Measurements from ENCODE around the gene LIMK1. TPM values are rescaled to one million over a fixed set of nuclear protein-coding genes. Genes with fewer than 3 reads are reported as not detected.

The LIMK1 gene
- total and polyA plus RNA-seq, 4 donors = 0.63 to 4.1 (median 3.4) TPM

DNA sequence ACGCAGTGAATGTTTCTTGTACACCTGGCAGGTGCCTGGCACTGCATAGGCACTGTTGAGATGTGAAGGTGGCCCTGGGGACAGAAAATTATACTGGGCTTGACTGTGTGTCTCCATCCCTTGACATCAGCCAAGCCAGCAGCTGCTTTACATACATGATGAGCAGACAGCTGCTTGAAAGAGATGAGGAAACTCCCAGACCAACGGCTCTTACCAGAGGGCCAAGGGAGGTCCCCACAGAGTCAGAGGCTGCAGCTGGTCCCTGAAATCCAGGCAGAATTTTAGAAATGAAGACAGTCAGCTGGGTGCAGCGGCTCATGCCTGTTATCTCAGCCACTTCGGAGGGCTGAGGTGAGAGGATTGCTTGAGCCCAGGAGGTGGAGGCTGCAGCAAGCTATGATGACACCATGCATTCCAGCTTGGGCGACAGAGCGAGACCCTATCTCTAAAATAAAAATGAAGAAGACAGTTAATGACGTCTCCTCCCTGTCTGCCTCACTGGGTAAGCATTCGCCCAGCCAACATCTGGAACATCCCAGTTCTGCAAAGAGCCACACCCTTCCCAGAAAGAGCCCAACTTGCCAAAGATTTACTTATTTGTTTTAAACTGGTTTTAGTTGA is 17.6 kb downstream of the LIMK1 start:
- H3K9me3 ChIP-seq (ENCODE audit: control insufficient read depth in 4 of 4, low read length in 3 of 4) = no peaks in the 10 kb centered on the region
- no peak for DNase-seq (ENCODE audit: low spot score)
- TF ChIP-seq, protein P1, sequence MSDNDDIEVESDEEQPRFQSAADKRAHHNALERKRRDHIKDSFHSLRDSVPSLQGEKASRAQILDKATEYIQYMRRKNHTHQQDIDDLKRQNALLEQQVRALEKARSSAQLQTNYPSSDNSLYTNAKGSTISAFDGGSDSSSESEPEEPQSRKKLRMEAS (IDR thresholded peaks at IDR 0.05) = no peak
- TF ChIP-seq, protein P2, sequence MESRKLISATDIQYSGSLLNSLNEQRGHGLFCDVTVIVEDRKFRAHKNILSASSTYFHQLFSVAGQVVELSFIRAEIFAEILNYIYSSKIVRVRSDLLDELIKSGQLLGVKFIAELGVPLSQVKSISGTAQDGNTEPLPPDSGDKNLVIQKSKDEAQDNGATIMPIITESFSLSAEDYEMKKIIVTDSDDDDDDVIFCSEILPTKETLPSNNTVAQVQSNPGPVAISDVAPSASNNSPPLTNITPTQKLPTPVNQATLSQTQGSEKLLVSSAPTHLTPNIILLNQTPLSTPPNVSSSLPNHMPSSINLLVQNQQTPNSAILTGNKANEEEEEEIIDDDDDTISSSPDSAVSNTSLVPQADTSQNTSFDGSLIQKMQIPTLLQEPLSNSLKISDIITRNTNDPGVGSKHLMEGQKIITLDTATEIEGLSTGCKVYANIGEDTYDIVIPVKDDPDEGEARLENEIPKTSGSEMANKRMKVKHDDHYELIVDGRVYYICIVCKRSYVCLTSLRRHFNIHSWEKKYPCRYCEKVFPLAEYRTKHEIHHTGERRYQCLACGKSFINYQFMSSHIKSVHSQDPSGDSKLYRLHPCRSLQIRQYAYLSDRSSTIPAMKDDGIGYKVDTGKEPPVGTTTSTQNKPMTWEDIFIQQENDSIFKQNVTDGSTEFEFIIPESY (IDR thresholded peaks at IDR 0.05) = no peak
- TF ChIP-seq JUND (IDR thresholded peaks at IDR 0.05) = no peak
- no peak for TF ChIP-seq EGR1 (IDR thresholded peaks at IDR 0.05; ENCODE audit: low read depth in 2 of 2)
- no peak for TF ChIP-seq SP1 (IDR thresholded peaks at IDR 0.05)
- TF ChIP-seq, protein P3, sequence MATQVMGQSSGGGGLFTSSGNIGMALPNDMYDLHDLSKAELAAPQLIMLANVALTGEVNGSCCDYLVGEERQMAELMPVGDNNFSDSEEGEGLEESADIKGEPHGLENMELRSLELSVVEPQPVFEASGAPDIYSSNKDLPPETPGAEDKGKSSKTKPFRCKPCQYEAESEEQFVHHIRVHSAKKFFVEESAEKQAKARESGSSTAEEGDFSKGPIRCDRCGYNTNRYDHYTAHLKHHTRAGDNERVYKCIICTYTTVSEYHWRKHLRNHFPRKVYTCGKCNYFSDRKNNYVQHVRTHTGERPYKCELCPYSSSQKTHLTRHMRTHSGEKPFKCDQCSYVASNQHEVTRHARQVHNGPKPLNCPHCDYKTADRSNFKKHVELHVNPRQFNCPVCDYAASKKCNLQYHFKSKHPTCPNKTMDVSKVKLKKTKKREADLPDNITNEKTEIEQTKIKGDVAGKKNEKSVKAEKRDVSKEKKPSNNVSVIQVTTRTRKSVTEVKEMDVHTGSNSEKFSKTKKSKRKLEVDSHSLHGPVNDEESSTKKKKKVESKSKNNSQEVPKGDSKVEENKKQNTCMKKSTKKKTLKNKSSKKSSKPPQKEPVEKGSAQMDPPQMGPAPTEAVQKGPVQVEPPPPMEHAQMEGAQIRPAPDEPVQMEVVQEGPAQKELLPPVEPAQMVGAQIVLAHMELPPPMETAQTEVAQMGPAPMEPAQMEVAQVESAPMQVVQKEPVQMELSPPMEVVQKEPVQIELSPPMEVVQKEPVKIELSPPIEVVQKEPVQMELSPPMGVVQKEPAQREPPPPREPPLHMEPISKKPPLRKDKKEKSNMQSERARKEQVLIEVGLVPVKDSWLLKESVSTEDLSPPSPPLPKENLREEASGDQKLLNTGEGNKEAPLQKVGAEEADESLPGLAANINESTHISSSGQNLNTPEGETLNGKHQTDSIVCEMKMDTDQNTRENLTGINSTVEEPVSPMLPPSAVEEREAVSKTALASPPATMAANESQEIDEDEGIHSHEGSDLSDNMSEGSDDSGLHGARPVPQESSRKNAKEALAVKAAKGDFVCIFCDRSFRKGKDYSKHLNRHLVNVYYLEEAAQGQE (IDR thresholded peaks at IDR 0.05) = no peak
- no peak overlapping the region for H3K27ac ChIP-seq (ENCODE audit: low read depth in 1 of 2, low read length in 2 of 2)
- H3K27me3 ChIP-seq (ENCODE audit: control insufficient read depth in 4 of 4, insufficient read depth in 4 of 4, low read length in 3 of 4) = no peaks in the 10 kb centered on the region
- no peaks in the 10 kb centered on the region for H3K4me1 ChIP-seq (ENCODE audit: control insufficient read depth in 4 of 4, insufficient read depth in 4 of 4, low read length in 3 of 4)
- H3K36me3 ChIP-seq (ENCODE audit: control insufficient read depth in 4 of 4, insufficient read depth in 3 of 4, low read depth in 1 of 4, low read length in 3 of 4) = peaks cover 0 to 2% (median under 1%) of the 10 kb centered on the region in 4 donors
- WGBS = 90% methylated on average over 8 of the region's 8 CpGs
- no peak overlapping the region for H3K4me3 ChIP-seq (ENCODE audit: low read depth in 1 of 3, low read length in 3 of 3)
- H3K9ac ChIP-seq (ENCODE audit: low read depth in 1 of 2, low read length in 2 of 2) = no peak overlapping the region

DNA sequence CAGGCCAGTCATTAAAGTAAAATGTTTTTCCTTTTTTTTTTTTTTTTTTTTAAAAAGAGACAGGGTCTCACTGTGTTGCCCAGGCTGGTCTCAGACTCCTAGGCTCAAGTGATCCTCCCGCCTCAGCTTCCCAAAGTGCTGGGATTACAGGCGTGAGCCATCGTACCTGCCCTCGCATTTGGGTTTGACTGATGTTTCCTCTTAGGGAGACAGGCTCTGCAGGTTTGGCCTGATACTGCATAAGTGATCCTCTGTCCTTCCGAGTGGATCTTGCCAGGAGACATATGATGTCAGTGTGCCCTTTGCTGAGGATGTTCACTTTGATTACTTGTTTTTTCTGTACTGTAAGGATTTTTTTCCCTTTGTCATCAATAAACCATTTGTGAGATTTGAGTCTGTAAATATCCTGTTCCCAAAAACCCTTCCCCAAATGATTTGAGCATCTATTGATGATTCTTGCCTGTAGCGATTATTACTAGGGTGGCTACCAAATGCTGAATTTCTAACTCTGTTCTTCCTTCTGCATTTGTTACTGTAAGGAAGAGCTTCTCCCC is 19.7 kb downstream of the LIMK1 start:
- TF ChIP-seq, protein P2 (IDR thresholded peaks at IDR 0.05) = no peak
- no peak for TF ChIP-seq SP1 (IDR thresholded peaks at IDR 0.05)
- no peak for TF ChIP-seq RXRA (IDR thresholded peaks at IDR 0.05)
- no peak for TF ChIP-seq YY1 (IDR thresholded peaks at IDR 0.05)
- TF ChIP-seq FOXA1 (IDR thresholded peaks at IDR 0.05) = no peak
- TF ChIP-seq, protein P3 (IDR thresholded peaks at IDR 0.05) = no peak
- TF ChIP-seq, protein P1 (IDR thresholded peaks at IDR 0.05) = no peak
- TF ChIP-seq GABPA (IDR thresholded peaks at IDR 0.05 in 1 of 2, conservative IDR thresholded peaks at IDR 0.05 in 1 of 2) = no peak
- TF ChIP-seq, protein P4, sequence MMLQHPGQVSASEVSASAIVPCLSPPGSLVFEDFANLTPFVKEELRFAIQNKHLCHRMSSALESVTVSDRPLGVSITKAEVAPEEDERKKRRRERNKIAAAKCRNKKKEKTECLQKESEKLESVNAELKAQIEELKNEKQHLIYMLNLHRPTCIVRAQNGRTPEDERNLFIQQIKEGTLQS (IDR thresholded peaks at IDR 0.05) = no peak
- TF ChIP-seq EGR1 (IDR thresholded peaks at IDR 0.05; ENCODE audit: low read depth in 2 of 2) = no peak
- TF ChIP-seq JUND (IDR thresholded peaks at IDR 0.05) = no peak
- TF ChIP-seq HNF4G (IDR thresholded peaks at IDR 0.05) = no peak
- TF ChIP-seq, protein P5, sequence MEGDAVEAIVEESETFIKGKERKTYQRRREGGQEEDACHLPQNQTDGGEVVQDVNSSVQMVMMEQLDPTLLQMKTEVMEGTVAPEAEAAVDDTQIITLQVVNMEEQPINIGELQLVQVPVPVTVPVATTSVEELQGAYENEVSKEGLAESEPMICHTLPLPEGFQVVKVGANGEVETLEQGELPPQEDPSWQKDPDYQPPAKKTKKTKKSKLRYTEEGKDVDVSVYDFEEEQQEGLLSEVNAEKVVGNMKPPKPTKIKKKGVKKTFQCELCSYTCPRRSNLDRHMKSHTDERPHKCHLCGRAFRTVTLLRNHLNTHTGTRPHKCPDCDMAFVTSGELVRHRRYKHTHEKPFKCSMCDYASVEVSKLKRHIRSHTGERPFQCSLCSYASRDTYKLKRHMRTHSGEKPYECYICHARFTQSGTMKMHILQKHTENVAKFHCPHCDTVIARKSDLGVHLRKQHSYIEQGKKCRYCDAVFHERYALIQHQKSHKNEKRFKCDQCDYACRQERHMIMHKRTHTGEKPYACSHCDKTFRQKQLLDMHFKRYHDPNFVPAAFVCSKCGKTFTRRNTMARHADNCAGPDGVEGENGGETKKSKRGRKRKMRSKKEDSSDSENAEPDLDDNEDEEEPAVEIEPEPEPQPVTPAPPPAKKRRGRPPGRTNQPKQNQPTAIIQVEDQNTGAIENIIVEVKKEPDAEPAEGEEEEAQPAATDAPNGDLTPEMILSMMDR (IDR thresholded peaks at IDR 0.05; ENCODE audit: low read depth, low read length, missing input control) = no peak
- TF ChIP-seq HNF4A (conservative IDR thresholded peaks at IDR 0.05) = no peak
- no peaks in the 10 kb centered on the region for H3K4me1 ChIP-seq (ENCODE audit: control insufficient read depth in 4 of 4, insufficient read depth in 4 of 4, low read length in 3 of 4)
- peaks cover 0 to 2% (median 0%) of the 10 kb centered on the region in 4 donors for H3K36me3 ChIP-seq (ENCODE audit: control insufficient read depth in 4 of 4, insufficient read depth in 3 of 4, low read depth in 1 of 4, low read length in 3 of 4)
- no peak overlapping the region for H3K27ac ChIP-seq (ENCODE audit: low read depth in 1 of 2, low read length in 2 of 2)
- no peaks in the 10 kb centered on the region for H3K9me3 ChIP-seq (ENCODE audit: control insufficient read depth in 4 of 4, low read length in 3 of 4)
- no peak overlapping the region for H3K9ac ChIP-seq (ENCODE audit: low read depth in 1 of 2, low read length in 2 of 2)
- DNase-seq (ENCODE audit: low spot score) = no peak
- 98% methylated on average over 6 of the region's 6 CpGs for WGBS
- no peak overlapping the region for H3K4me3 ChIP-seq (ENCODE audit: low read depth in 1 of 3, low read length in 3 of 3)
- no peaks in the 10 kb centered on the region for H3K27me3 ChIP-seq (ENCODE audit: control insufficient read depth in 4 of 4, insufficient read depth in 4 of 4, low read length in 3 of 4)

All from liver (tissue), 9 donors.